LNCaP clone FGC (cell line): ENCODE measurements around the gene KRT9.
"Not testable (repeated sequence)": the region's sequence is repeated elsewhere in the genome, so short reads cannot be mapped to it uniquely, and the experiment has no call there.

Source experiments
- DNase-seq: peaks from one replicate; pipeline ENCODE4 v3.0.0-alpha.2; 2011; ENCODE audit warnings: low read depth
- H3K4me3 ChIP-seq: 2 replicates; pipeline ENCODE4 v1.5.1; 2011; ENCODE audit warnings: mild to moderate bottlenecking, low read depth, low read length, control low read depth
- CTCF ChIP-seq: IDR thresholded peaks from 2 replicates; pipeline ENCODE4 v1.5.1; 2012; ENCODE audit warnings: mild to moderate bottlenecking; ENCODE audit not compliant: control insufficient read depth, insufficient read depth; ENCODE audit errors: extremely low read depth

KRT9 gene

DNA sequence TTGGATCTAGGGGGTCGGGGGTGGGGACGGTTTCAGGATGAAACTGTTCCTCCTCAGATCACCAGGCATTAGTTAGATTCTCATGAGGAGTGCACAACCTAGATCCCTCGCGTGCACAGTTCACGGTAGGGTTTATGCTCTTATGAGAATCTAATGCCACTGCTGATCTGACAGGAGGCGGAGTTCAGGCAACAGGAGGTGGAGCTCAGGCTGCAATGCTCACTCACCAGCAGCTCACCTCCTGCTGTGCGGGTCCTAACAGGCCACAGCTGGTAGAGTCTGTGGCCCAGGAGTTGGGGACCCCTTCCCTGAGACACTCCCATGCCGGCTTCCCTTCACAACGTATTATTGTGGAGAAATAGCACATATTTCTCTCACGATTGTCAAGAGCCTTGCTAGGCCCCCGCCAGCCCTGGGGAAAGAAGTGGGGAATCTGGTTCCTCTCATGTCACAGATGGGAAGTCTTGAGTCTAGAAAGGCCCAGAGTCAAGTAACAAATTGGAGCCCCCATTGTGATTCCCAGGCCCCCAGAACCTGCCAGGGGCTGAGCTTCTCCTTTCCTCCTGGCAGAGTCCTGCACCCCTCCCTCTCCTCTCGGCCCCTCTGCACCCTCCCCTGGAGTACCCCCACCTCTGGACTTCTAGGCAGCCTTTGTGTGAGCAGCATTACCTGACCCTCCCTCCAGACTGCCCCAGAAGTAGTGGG lies 20.9 kb upstream of the KRT9 start:
- H3K4me3 ChIP-seq = no peak overlapping the region
- DNase-seq = no peak
- TF ChIP-seq CTCF = no peak

GRCh38 chr17:41589301-41589700 lies 17.4 kb upstream of the KRT9 start:
- TF ChIP-seq CTCF = no peak

DNA sequence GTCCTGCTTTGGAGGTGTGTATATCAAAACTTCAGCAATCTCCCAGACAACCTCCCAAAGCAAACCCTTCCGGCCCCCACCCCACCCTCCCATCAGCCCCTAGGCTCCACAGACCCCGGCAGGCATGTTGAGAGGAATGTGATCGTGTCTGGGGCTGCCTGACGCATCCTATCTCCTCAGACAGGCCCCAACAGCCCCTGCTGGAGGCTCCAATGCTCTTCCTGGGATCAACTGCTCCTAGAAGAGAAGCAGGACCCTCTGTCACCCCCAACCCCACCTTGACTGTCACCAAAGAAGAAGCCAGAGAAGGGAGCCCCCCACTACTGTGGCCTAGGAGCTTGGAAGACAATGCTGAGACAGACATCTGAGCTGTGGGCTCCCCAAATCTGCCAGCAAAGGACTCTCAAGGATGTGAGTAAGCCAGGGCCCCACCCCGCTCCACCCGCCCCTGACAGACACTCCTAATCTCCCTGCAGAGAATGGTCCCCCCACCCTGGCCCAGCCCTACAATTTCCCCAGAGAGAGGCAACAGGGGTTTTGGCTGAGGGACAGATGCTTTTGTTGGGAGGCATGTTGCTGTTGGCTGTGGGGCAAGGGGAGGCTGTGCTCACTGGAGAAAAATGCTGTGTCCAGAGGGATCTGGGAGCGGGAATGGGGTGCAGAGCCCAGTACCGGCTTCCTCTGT lies 16.4 kb upstream of the KRT9 start:
- TF ChIP-seq CTCF = no peak
- no peak for DNase-seq

More at GRCh38 chr17:41589301-41589700, 17.4 kb upstream of the KRT9 start:
- H3K4me3 ChIP-seq = no peak overlapping the region
- no peak for DNase-seq

DNA sequence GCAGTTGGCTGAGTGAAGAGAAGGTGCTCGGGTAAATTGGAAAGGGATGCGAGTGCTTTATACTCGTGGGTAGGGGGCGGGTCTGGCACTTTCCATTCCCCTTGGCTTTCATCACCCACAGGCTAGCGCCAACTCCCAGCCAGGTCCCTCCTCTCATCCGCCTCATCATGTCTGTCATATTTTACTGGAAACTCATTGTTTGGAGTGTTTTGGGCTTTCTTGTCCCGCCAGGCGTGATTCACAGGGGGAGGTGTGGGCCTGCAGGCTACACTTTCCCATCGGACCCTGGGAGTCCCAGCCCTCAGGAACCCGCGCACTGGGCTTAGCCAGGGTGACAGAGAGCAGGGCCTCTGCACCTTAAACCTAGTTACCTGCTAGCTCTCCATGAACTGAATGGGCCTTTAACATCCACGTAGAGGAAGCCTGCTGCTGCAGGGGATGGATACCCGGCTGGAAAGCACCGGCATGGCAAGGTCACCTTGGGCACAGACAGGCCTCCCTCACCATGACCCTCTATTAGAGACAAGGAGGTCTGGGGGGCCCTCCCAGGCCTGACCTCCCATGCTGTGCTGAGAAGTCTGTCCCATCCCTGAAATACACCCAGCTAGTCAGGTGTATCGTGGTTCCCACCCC lies 15.1 kb upstream of the KRT9 start, which contains the start of gene KRT14:
Gene KRT14 (minus strand): TSS at position 33 of the 633 bp plus-strand sequence. CDS start 61 bp downstream, outside the sequence.
- H3K4me3 ChIP-seq = no peak within 1 kb of the TSS
- no peak for DNase-seq
- no peak for TF ChIP-seq CTCF

More for the DNA sequence above, 16.4 kb upstream of the KRT9 start:
- no peak overlapping the region for H3K4me3 ChIP-seq

- no peak for DNase-seq
- no peak overlapping the region for H3K4me3 ChIP-seq
- no peak for TF ChIP-seq CTCF
Measured at GRCh38 chr17:41585301-41586056, 13.6 kb upstream of the KRT9 start.

DNA sequence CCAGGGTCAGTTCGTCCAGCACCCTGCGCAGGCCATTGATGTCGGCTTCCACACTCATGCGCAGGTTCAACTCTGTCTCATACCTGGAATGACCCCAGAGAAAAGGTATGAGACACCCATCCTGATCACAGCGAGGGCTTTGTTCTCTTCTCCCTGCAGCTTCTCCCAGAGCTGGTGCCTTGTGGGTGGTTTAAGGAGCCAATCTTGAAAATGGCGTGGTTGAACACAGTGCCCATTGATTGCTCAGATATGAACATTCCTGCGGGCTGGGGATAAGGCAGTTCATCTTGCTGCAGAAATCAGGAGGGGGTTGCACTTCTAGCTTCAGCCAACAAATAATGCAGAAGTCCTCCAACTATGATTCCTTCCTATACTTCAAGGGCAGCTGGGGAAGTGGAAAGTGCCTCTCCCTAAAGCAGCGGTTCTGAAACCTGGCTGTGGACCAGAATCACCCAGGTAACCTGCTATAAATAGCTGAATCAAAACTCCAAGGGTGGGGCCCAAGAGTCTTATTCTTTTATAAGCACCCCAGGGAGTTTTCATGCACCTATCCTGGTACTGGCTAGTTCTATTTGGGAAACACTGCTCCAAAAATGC lies 12.6 kb upstream of the KRT9 start:
- DNase-seq, H3K4me3 ChIP-seq: not testable (repeated sequence)
